IPS DF 6.9 (cell line): Measurements from ENCODE around the gene EPHA10.
A peak's percentile ranks its signal among the peaks of the same experiment; 100 is the strongest.
"Not testable (repeated sequence)": the region's sequence is repeated elsewhere in the genome, so short reads cannot be mapped to it uniquely, and the experiment has no call there.

Experiments used
- DNase-seq: peaks from one replicate; pipeline ENCODE4 v3.0.0-alpha.2; 2013; ENCODE audit warnings: low read depth, low spot score
- H3K27ac ChIP-seq: one replicate; pipeline ENCODE4 v1.5.1; 2013; ENCODE audit warnings: low read length, control low read depth
- H3K27me3 ChIP-seq: 2 replicates; pipeline ENCODE4 v1.6.1; 2013; ENCODE audit warnings: mild to moderate bottlenecking, low read length; ENCODE audit not compliant: control insufficient read depth, insufficient read depth
- H3K36me3 ChIP-seq: 2 replicates; pipeline ENCODE4 v1.6.1; 2013; ENCODE audit warnings: low read length; ENCODE audit not compliant: control insufficient read depth, insufficient read depth
- H3K4me1 ChIP-seq: 2 replicates; pipeline ENCODE4 v1.6.1; 2013; ENCODE audit warnings: low read length; ENCODE audit not compliant: control insufficient read depth, insufficient read depth
- H3K4me3 ChIP-seq: 2 replicates; pipeline ENCODE4 v1.5.1; 2013; ENCODE audit warnings: mild to moderate bottlenecking, low read length
- H3K9me3 ChIP-seq: 2 replicates; pipeline ENCODE4 v1.6.1; 2013; ENCODE audit warnings: low read length, inconsistent platforms; ENCODE audit not compliant: control insufficient read depth, insufficient read depth
- WGBS: extraction: QIAGEN DNeasy Blood & Tissue Kit; methylation state at CpG from one replicate; pipeline ENCODE4 v1.1.7; 2013; ENCODE audit warnings: mixed read lengths, missing lambda C conversion rate; ENCODE audit not compliant: insufficient read length, insufficient coverage; 5-methylcytosine and 5-hydroxymethylcytosine counted together

EPHA10 gene

DNA sequence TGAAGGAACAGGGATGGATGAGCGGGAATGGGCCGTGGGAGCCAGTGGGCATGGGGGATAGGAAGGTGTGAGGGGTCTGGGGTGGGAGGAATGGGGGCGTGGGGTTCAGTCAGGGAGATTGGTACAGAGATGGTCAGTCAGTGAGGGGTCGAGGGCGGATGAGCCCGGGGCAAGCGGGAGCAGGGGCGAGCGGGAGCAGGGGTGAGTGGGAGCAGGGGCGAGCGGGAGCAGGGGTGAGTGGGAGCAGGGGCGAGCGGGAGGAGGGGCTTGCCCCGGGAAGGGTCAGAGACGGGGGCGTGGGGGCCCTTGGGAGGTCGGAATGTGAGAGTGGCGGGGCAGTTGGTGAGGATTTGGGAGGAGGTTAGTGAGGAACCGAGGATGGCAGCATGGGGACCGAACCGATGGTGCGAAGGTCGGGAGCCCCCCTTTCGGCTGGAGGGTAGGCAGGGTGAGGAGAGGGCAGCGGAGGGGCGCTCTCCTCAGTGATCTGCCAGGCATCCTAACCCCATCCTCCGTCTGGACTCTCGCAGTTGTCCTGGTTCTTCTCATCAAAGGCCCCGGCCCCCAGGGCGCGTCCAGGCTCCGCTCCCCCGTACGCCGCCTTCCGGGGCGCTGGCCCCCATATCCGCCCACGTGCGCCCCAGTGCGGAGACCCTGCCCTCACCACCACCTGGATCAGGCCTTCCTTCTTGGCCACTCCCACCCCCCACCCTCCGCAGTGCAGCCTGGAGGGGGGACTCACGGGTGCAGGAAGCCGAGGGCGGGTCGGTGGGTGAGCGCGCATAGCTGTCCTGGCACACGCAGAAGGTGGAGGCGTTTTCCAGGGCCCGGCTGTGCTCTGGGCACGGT is 11.2 kb downstream of the EPHA10 start:
- WGBS = no CpG with 5 or more reads among the region's 52 CpGs
- Histone ChIP-seq H3K27ac (no peak overlapping the region), H3K9me3 (no peaks in the 10 kb centered on the region), H3K4me1 (no peaks in the 10 kb centered on the region), H3K36me3 (no peaks in the 10 kb centered on the region), H3K4me3 (peak overlapping the region; percentile 50; the same call in 1 of the 2 replicates), H3K27me3 (peaks cover 29% of the 10 kb centered on the region)
- DNase-seq = no peak

DNA sequence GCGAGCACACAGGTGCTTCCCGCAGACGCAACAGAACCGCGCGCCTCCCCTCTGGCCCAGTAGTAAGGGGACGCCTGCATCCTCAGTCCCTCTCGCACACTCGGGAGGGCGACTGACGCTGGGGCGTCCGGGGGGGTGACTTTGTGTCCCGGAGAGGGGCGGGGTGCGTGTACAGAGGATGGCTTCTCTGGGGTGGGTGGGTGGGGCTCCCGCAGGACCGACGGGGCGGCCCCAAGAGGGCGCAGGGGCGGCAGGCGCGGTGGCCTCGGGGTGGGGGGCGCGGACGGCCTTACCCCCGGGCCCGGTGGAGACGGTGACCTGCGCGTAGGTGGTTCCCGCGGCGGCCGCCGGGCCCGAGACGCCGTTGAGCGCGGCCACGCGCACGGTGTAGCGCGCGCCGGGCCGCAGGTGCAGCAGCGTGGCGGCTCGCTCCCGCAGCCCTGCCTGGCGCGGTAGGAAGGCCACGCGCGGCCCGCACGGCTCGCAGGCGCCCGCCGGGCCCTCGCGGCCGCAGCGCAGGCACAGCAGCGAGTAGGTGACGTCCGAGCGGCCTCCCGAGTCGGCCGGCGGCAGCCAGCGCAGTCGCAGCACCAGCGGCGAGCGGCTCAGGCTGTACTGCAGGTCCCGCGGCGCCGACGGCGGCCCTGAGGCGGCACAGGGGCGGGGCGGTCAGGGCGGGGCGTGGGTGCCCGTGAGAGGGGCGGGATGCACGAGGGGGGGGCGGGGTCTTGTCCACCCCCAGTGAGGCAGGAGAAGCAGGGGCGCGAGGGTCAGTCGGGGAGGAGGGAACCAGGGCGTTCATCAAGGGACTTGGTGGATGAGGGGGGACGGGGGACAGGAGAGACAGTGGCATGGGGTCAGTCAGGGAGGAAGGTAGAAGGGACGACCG is 12.1 kb downstream of the EPHA10 start:
- Histone ChIP-seq H3K27me3 (peaks cover 29% of the 10 kb centered on the region), H3K4me3 (peak overlapping the region; percentile 50), H3K36me3 (no peaks in the 10 kb centered on the region), H3K27ac (no peak overlapping the region), H3K9me3 (no peaks in the 10 kb centered on the region), H3K4me1 (no peaks in the 10 kb centered on the region)
- no peak for DNase-seq
- no CpG with 5 or more reads among the region's 105 CpGs for WGBS

DNA sequence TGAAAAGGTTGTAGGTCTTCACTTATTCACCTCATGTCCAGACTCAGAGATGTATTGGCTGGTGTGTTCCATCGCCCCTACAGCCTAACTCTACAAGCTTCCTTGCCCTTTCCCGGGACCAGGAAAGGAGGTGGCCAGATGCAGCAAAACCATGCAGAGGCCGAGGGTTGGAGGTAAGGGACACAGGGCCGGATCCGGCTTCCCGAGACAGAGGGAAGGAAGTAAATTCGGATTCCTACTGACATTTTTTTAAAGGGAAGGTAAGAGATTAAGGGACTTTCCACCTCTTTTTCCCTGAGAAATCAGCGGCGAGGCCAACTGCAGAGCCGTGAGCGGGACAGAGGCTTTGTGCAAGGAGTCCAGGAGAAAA is 12.7 kb downstream of the EPHA10 start:
- WGBS = no CpG with 5 or more reads among the region's 11 CpGs
- peak overlapping the region; percentile 3; the same call in 1 of the 2 replicates for H3K4me3 ChIP-seq
- H3K27me3 ChIP-seq = peaks cover 28% of the 10 kb centered on the region
- DNase-seq = no peak
- no peaks in the 10 kb centered on the region for H3K4me1 ChIP-seq
- no peaks in the 10 kb centered on the region for H3K9me3 ChIP-seq
- H3K36me3 ChIP-seq = no peaks in the 10 kb centered on the region
- H3K27ac ChIP-seq = no peak overlapping the region

DNA sequence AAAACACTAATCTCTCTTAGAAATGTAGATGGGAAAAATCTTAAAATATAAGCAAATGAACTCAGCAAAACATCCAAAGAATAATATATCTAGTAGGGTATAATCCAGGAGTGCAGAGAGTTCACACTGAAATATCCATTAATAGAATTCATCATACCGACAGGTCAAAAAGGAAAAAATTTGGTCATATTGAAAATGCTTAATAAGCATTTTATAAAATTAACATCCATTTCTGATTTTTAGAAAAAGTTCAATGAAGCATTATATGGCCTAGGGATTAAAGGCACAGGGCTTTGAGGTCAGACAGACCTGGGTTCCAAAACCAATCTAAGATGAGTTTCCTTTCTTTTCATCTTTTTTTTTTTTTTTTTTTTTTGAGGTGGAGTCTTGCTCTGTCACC is 16.4 kb downstream of the EPHA10 start:
- Histone ChIP-seq H3K27me3 (peaks cover 11% of the 10 kb centered on the region), H3K4me3 (no peak overlapping the region), H3K36me3 (no peaks in the 10 kb centered on the region), H3K27ac (no peak overlapping the region), H3K9me3 (no peaks in the 10 kb centered on the region), H3K4me1 (no peaks in the 10 kb centered on the region)
- DNase-seq = no peak
- WGBS = no CpG with 5 or more reads among the region's 1 CpG

DNA sequence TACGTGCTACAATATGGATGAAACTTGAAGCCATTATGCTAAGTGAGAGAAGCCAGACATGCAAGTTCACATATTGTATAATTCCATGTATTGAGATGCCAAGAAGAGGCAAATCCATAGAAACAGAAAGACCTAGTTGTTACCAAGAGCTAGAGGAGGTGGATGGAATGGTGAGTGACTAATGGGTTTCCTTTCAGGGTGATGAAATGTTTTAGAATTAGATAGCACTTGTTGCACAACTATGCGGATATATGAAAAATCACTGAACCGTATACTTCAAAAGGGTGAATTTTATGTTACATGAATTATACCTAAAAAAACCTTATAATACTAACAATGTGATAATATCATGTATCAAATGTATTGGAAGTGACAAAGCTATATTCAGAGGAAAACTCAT is 18.1 kb downstream of the EPHA10 start:
- Histone ChIP-seq H3K9me3 (no peaks in the 10 kb centered on the region), H3K36me3 (no peaks in the 10 kb centered on the region), H3K4me1 (no peaks in the 10 kb centered on the region), H3K27ac (no peak overlapping the region), H3K27me3 (peaks cover 1% of the 10 kb centered on the region; the same call in 1 of the 2 replicates), H3K4me3 (no peak overlapping the region)
- WGBS = no CpG with 5 or more reads among the region's 3 CpGs
- no peak for DNase-seq

DNA sequence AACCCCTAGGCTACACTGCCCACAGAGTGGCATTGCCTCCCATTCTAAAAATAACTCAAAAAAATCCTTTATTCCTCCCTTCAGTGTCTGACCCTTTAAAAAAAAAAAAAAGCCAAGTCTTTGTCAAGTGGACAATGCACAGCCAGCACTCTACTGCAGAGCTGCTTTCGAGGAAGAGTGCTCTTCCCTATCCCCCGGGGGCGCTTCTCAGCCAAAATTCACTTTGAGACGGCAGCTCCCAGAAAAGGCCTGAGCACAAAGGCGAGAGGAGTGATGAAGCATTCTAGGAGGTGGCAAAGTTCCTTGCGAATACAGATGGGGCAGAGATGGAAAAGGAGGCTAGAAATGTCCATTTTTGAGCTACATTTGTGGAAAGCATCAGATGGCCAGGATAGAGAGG is 23.3 kb downstream of the EPHA10 start:
- H3K4me3 ChIP-seq = no peak overlapping the region
- no peaks in the 10 kb centered on the region for H3K36me3 ChIP-seq
- DNase-seq = no peak
- no peaks in the 10 kb centered on the region for H3K27me3 ChIP-seq
- H3K9me3 ChIP-seq = no peaks in the 10 kb centered on the region
- no CpG with 5 or more reads among the region's 6 CpGs for WGBS
- no peak overlapping the region for H3K27ac ChIP-seq
- H3K4me1 ChIP-seq = no peaks in the 10 kb centered on the region

DNA sequence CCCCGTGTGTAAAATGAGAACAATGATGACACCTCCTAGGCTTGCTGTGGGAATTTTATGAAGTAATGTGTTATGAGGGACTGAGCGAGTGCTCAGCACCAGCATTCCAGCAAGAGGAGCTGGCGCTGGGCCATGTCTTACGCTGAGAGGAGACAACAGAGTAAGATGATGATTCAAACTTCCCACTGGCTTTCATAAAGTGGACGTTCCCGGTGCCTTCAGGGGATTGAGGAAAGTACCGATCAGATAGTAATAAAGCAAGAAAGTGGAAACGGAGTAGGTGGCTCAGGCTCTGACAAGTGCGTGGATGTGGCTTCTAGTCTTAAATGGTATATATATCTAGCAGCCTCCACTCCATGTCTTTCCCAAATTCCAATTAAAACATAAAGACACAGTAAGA is 23.8 kb downstream of the EPHA10 start:
- no peaks in the 10 kb centered on the region for H3K27me3 ChIP-seq
- no peak for DNase-seq
- no CpG with 5 or more reads among the region's 9 CpGs for WGBS
- no peak overlapping the region for H3K4me3 ChIP-seq
- no peaks in the 10 kb centered on the region for H3K36me3 ChIP-seq
- H3K4me1 ChIP-seq = no peaks in the 10 kb centered on the region
- no peak overlapping the region for H3K27ac ChIP-seq
- no peaks in the 10 kb centered on the region for H3K9me3 ChIP-seq

DNA sequence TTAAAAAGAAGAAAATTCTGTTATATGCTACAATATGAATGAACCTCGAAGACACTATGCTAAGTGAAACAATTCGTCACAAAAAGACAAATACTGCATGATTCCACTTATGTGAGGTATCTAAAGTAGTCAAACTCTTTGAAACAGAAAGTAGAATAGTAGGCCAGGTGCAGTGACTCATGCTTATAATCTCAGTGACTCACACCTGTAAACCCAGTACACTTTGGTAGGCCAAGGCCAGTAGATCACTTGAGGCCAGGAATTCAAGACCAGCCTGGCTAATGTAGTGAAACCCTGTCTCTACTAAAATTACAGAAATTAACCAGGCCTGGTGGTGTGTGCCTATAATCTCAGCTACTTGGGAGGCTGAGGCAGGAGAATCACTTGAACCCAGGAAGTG is 25.7 kb downstream of the EPHA10 start:
- Histone ChIP-seq H3K4me3 (no peak overlapping the region), H3K27me3 (no peaks in the 10 kb centered on the region), H3K36me3 (no peaks in the 10 kb centered on the region), H3K4me1 (no peaks in the 10 kb centered on the region), H3K9me3 (no peaks in the 10 kb centered on the region), H3K27ac (no peak overlapping the region)
- no peak for DNase-seq
- WGBS = no CpG with 5 or more reads among the region's 2 CpGs

DNA sequence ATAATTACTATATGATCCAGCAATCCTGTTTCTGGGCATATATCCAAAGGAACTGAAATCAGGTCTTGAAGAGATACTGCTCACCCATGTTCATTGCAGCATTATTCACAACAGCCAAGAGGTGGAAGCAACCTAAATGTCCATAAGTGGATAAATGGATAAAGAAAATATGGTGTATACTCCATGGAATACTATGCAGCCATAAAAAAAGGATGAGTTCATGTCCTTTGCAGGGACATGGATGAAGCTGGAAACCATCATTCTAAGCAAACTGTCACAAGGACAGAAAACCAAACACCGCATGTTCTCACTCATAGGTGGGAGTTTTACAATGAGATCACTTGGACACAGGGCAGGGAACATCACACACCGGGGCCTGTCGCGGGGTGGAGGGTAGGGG is 26.3 kb downstream of the EPHA10 start:
- not testable (repeated sequence) for H3K36me3 ChIP-seq, H3K4me3 ChIP-seq, H3K9me3 ChIP-seq, DNase-seq, H3K27ac ChIP-seq, H3K27me3 ChIP-seq, H3K4me1 ChIP-seq
- no CpG with 5 or more reads among the region's 4 CpGs for WGBS

DNA sequence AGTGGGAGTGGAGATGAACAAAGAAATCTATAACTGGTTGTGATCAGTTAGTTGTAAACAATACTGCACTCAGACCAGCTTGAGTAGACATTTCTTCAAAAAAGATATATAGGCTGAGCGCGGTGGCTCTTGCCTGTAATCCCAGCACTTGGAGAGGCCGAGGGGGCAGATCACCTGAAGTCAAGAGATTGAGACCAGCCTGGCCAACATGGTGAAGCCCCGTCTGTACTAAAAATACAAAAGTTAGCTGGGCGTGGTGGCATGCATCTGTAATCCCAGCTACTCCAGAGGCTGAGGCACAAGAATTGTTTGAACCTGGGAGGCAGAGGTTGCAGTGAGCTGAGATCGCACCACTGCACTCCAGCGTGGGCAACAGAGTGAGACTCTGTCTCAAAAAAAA is 26.9 kb downstream of the EPHA10 start:
- H3K36me3 ChIP-seq, DNase-seq, H3K4me3 ChIP-seq, H3K27me3 ChIP-seq, H3K9me3 ChIP-seq, H3K4me1 ChIP-seq, H3K27ac ChIP-seq: not testable (repeated sequence)
- WGBS = no CpG with 5 or more reads among the region's 7 CpGs
